ENCODE data around the gene CREB5.

- TF ChIP-seq EZH2phosphoT487 (IDR thresholded peaks at IDR 0.05; ENCODE audit: borderline replicate concordance) (no peak), POLR2A (IDR thresholded peaks at IDR 0.05; ENCODE audit: borderline replicate concordance, extremely low read depth, insufficient read depth, insufficient read length) (no peak), TCF7L2 (IDR thresholded peaks at IDR 0.05; ENCODE audit: borderline replicate concordance, extremely low read depth, insufficient read depth, insufficient read length) (no peak), CTCF (IDR thresholded peaks at IDR 0.05 in 2 of 3, conservative IDR thresholded peaks at IDR 0.05 in 1 of 3; ENCODE audit: borderline replicate concordance in 1 of 3, insufficient read depth in 1 of 3, low read depth in 2 of 3, low read length in 2 of 3) (no peak), SP1 (IDR thresholded peaks at IDR 0.05; ENCODE audit: low read depth) (no peak)
- TF ChIP-seq, protein P1, sequence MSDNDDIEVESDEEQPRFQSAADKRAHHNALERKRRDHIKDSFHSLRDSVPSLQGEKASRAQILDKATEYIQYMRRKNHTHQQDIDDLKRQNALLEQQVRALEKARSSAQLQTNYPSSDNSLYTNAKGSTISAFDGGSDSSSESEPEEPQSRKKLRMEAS (IDR thresholded peaks at IDR 0.05): no peak
These were observed 294.3 kb downstream of the CREB5 start for GRCh38 chr7:28706584-28706983.
